B cell (primary cell): ENCODE measurements around the gene ERRFI1.

ENCODE experiments used
- CTCF ChIP-seq: fragments of 200-600 bp; IDR thresholded peaks from one replicate; pipeline ENCODE4 v1.8.0; 2022; ENCODE audit warnings: antibody characterized with exemption, mild to moderate bottlenecking
- EZH2 ChIP-seq: IDR thresholded peaks from 2 replicates; pipeline ENCODE4 v1.6.1; 2012; ENCODE audit warnings: borderline replicate concordance, low read depth, mild to moderate bottlenecking, moderate library complexity, low read length; ENCODE audit not compliant: insufficient read depth, poor library complexity, severe bottlenecking

DNA sequence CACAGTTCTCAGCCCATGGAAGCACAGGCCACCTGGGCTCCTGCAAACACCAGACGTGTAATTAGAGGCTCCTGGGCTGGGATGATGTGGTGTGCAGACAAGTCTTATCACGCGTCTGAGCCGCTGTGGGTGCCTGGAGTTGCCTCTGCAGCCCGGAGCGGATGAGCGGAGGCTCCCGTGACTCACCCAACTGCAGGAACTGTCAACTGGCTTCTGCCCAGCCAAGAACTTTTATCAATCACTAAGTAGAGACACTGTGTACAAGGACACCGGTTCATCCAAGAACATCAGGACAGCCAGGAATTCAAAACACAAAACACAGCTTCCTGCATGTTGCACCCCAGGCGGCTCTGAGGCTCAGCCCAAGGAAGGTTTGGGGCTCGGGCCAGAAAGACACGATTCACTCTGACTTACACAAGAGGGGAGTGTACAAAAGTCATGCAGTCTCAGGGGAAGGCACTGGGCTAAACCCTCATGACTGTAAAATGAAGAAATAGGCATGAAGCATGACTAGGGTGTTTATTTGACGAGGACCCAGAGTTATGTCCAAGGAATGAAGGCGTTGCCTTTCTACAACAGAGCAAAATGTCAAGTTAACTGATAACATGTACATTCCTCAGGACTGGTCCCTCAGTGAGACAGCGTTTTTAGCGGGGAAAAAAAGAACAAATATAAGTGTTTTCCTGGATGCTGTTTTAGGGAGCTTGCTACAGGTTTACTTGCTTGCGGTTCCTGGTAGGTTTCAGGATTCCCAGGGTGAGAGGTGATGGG, 21.1 kb downstream of the ERRFI1 start:
- TF ChIP-seq CTCF (no peak), EZH2 (no peak)
